H1 (cell line): ENCODE measurements around the gene CHST9. TPM values are rescaled to one million over a fixed set of nuclear protein-coding genes. Genes with fewer than 3 reads are reported as not detected.

Experiments used
- ZNF274 ChIP-seq: IDR thresholded peaks from 2 replicates; pipeline ENCODE4 v1.7.0; 2012; ENCODE audit warnings: low read length, borderline replicate concordance; ENCODE audit errors: extremely low read depth
- polyA plus RNA-seq, 7 experiments: library from polyadenylated mRNA; depleted of rRNA in 3 of 7; stranded (reverse) in 5 of 7; unstranded in 2 of 7; fragments of >200 nt in 5 of 7; fragments of 200-250 nt in 2 of 7; gene quantifications; 1 replicate in 5 of 7; 2 replicates in 1 of 7; 4 replicates in 1 of 7; pipeline versions ENCODE4 v1.2.1 to v1.2.3, GENCODE V29; 2011 to 2013; ENCODE audit warnings: missing spikeins in 2 of 7, mixed read lengths in 2 of 7
- total RNA-seq: library from RNA; stranded (reverse); fragmentation: NEBNext Ultra II Directional; extraction: Animal tissue kit (Norgen Biotek cat#: 25700); gene quantifications from 2 replicates; pipeline ENCODE4 v1.2.1, GENCODE V29; 2021

CHST9 gene
- total and polyA plus RNA-seq, 2 of the 8 experiments (the other 6 are each of a cell fraction or from before 2014, with no cell fraction given), result 3.2 to 24.3 TPM

GRCh38 chr18:26863122-26863879 lies 321.8 kb downstream of the CHST9 start (continued):
- no peak for TF ChIP-seq ZNF274
